ENCODE data around the gene MYH10.

- TF ChIP-seq EZH2 (IDR thresholded peaks at IDR 0.05; ENCODE audit: insufficient read depth, poor library complexity, severe bottlenecking) (no peak), EZH2phosphoT487 (IDR thresholded peaks at IDR 0.05; ENCODE audit: insufficient read depth, low read depth) (no peak)
Observed at GRCh38 chr17:8577868-8578267, 52.7 kb downstream of the MYH10 start.
